HG02798 (cell line): ENCODE results near the gene ZNF772.
A peak's percentile ranks its signal among the peaks of the same experiment; 100 is the strongest.

Source experiments
- ATAC-seq: cut with Tn5 transposase; IDR thresholded peaks from one replicate; pipeline ENCODE4 v1.9.1; 2021; ENCODE audit warnings: mild to moderate bottlenecking; ENCODE audit not compliant: unreplicated experiment, poor library complexity

Gene ZNF772

GRCh38 chr19:57436417-57436816, 40.9 kb downstream of the ZNF772 start:
- no peak for ATAC-seq

- ATAC-seq, result peak; percentile 97
Observed at GRCh38 chr19:57435062-57435978, 42.0 kb downstream of the ZNF772 start, which contains the start of gene ZNF749. TSS of gene ZNF749 (plus strand) at chr19:57435325. CDS start at chr19:57435579, 254 bp downstream.

GRCh38 chr19:57434386-57435061, 42.8 kb downstream of the ZNF772 start:
- ATAC-seq, result peak; percentile 11

GRCh38 chr19:57421037-57421436, 56.3 kb downstream of the ZNF772 start:
- ATAC-seq, result no peak

GRCh38 chr19:57419439-57419838, 57.9 kb downstream of the ZNF772 start:
- ATAC-seq, result no peak
